Astrocyte of the spinal cord (primary cell): ENCODE data around the gene RAB10.

Experiments
- DNase-seq: peaks from one replicate; pipeline ENCODE4 v3.0.0; 2011; ENCODE audit warnings: low read depth, low spot score
- H3K4me3 ChIP-seq: 2 replicates; pipeline ENCODE4 v1.5.1; 2011; ENCODE audit warnings: low read depth, mild to moderate bottlenecking, low read length, moderate library complexity
- CTCF ChIP-seq: IDR thresholded peaks from 2 replicates; pipeline ENCODE4 v1.5.1; 2012; ENCODE audit warnings: low read depth, mild to moderate bottlenecking, low read length, inconsistent platforms
- in situ Hi-C: cut with HindIII; loops from 2 replicates; pipeline ENCODE4 v1.10.0; 2017; ENCODE audit warnings: low sequenced_read_pairs

RAB10 gene

GRCh38 chr2:26008095-26008494, 25.8 kb upstream of the RAB10 start:
- in situ Hi-C loops = no loop called here
- DNase-seq = no peak
- H3K4me3 ChIP-seq = no peak overlapping the region
- TF ChIP-seq CTCF = no peak

GRCh38 chr2:26008851-26009566, 24.9 kb upstream of the RAB10 start:
- no peak for DNase-seq
- in situ Hi-C loops = no loop called here
- TF ChIP-seq CTCF = no peak
- no peak overlapping the region for H3K4me3 ChIP-seq

GRCh38 chr2:26009567-26009963, 24.3 kb upstream of the RAB10 start:
- no peak for TF ChIP-seq CTCF
- DNase-seq = no peak
- in situ Hi-C loops = no loop called here
- no peak overlapping the region for H3K4me3 ChIP-seq

- DNase-seq = no peak
- no peak for TF ChIP-seq CTCF
- in situ Hi-C loops = no loop called here
- H3K4me3 ChIP-seq = no peak overlapping the region
These were observed 22.9 kb upstream of the RAB10 start for GRCh38 chr2:26010943-26011342.

- TF ChIP-seq CTCF = no peak
- in situ Hi-C loops = no loop called here
- DNase-seq = no peak
- H3K4me3 ChIP-seq = no peak overlapping the region
These were observed 22.3 kb upstream of the RAB10 start for GRCh38 chr2:26011609-26011989.

- in situ Hi-C loops = no loop called here
- TF ChIP-seq CTCF = no peak
- no peak overlapping the region for H3K4me3 ChIP-seq
- DNase-seq = peak; percentile 25
These were observed 21.7 kb upstream of the RAB10 start for GRCh38 chr2:26011990-26012856.
